Astrocyte (in vitro differentiated cells and primary cell): ENCODE data around the gene BSCL2.

Experiments
- EZH2 ChIP-seq: IDR thresholded peaks from 2 replicates; pipeline ENCODE4 v1.6.1; 2012; ENCODE audit warnings: mild to moderate bottlenecking, low read length, inconsistent platforms; ENCODE audit not compliant: insufficient read depth
- TF ChIP-seq, protein P1 (sequence below): IDR thresholded peaks from 2 replicates; pipeline ENCODE4 v1.5.1; 2011; ENCODE audit warnings: low read depth, mild to moderate bottlenecking, inconsistent platforms, low read length, moderate library complexity; ENCODE audit not compliant: insufficient read depth

DNA sequence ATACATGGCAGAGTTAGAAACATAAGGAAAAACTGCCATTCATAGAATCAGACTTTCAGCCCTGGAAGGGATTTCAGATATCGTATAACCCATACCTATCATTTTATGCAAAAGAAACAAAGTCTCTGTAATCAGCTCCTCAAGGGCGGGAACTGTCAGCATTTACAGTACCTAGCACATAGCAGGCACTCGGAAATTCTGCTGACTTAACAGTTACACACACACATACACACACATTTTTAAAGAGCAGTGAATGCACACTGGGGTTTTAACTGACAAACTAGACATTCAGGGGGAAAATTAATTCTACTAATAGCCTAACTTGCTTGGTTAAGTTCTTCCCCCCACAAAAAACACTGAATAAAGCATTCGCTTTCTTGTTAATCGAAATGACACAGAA, 9.0 kb upstream of the BSCL2 start:
- TF ChIP-seq EZH2: no peak
- TF ChIP-seq, protein P1, sequence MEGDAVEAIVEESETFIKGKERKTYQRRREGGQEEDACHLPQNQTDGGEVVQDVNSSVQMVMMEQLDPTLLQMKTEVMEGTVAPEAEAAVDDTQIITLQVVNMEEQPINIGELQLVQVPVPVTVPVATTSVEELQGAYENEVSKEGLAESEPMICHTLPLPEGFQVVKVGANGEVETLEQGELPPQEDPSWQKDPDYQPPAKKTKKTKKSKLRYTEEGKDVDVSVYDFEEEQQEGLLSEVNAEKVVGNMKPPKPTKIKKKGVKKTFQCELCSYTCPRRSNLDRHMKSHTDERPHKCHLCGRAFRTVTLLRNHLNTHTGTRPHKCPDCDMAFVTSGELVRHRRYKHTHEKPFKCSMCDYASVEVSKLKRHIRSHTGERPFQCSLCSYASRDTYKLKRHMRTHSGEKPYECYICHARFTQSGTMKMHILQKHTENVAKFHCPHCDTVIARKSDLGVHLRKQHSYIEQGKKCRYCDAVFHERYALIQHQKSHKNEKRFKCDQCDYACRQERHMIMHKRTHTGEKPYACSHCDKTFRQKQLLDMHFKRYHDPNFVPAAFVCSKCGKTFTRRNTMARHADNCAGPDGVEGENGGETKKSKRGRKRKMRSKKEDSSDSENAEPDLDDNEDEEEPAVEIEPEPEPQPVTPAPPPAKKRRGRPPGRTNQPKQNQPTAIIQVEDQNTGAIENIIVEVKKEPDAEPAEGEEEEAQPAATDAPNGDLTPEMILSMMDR: no peak
